NT2/D1 (cell line): ENCODE results near the gene FAM53B.

ENCODE experiments used
- DNase-seq: peaks from one replicate; pipeline ENCODE4 v3.0.0-alpha.2; 2011; ENCODE audit warnings: low read depth, low spot score
- H3K27me3 ChIP-seq: 2 replicates; pipeline ENCODE4 v1.6.0; 2011; ENCODE audit warnings: mild to moderate bottlenecking; ENCODE audit not compliant: insufficient read length, insufficient read depth
- H3K36me3 ChIP-seq: 2 replicates; pipeline ENCODE4 v1.6.1; 2011; ENCODE audit warnings: mild to moderate bottlenecking, low read length, mixed read lengths; ENCODE audit not compliant: insufficient read depth, insufficient read length
- H3K4me1 ChIP-seq: 2 replicates; pipeline ENCODE4 v1.5.1; 2011; ENCODE audit not compliant: insufficient read depth, insufficient read length
- H3K4me3 ChIP-seq: 2 replicates; pipeline ENCODE4 v1.5.1; 2011; ENCODE audit warnings: low read depth; ENCODE audit not compliant: insufficient read length
- H3K9ac ChIP-seq: 2 replicates; pipeline ENCODE4 v1.6.0; 2011; ENCODE audit warnings: low read depth; ENCODE audit not compliant: insufficient read length
- H3K9me3 ChIP-seq: 2 replicates; pipeline ENCODE4 v1.5.1; 2011; ENCODE audit warnings: mild to moderate bottlenecking, low read length; ENCODE audit not compliant: insufficient read depth
- SUZ12 ChIP-seq: IDR thresholded peaks from 2 replicates; pipeline ENCODE4 v1.6.1; 2011; ENCODE audit not compliant: insufficient read length, insufficient read depth; ENCODE audit errors: extremely low read depth
- YY1 ChIP-seq: IDR thresholded peaks from 2 replicates; pipeline ENCODE4 v1.6.1; 2011; ENCODE audit not compliant: insufficient read length, insufficient read depth
- ZNF274 ChIP-seq: IDR thresholded peaks from 2 replicates; pipeline ENCODE4 v1.6.1; 2011; ENCODE audit warnings: mild to moderate bottlenecking, low read depth, low read length

The FAM53B gene

GRCh38 chr10:124609698-124610097 lies 134.5 kb downstream of the FAM53B start:
- Histone ChIP-seq H3K9me3 (no peaks in the 10 kb centered on the region), H3K9ac (no peak overlapping the region), H3K4me1 (peaks cover 5% of the 10 kb centered on the region), H3K27me3 (no peaks in the 10 kb centered on the region), H3K4me3 (no peak overlapping the region), H3K36me3 (no peaks in the 10 kb centered on the region)
- TF ChIP-seq SUZ12 (no peak), ZNF274 (no peak), YY1 (no peak)
- no peak for DNase-seq

GRCh38 chr10:124608093-124608721 lies 136.0 kb downstream of the FAM53B start:
- Histone ChIP-seq H3K4me3 (no peak overlapping the region), H3K4me1 (peaks cover 3% of the 10 kb centered on the region), H3K36me3 (no peaks in the 10 kb centered on the region), H3K27me3 (no peaks in the 10 kb centered on the region), H3K9me3 (no peaks in the 10 kb centered on the region), H3K9ac (no peak overlapping the region)
- no peak for DNase-seq
- TF ChIP-seq SUZ12 (no peak), YY1 (no peak), ZNF274 (no peak)

- no peak for DNase-seq
- H3K9me3 ChIP-seq: no peaks in the 10 kb centered on the region
- no peaks in the 10 kb centered on the region for H3K27me3 ChIP-seq
- peaks cover 5% of the 10 kb centered on the region for H3K4me1 ChIP-seq
- no peak overlapping the region for H3K9ac ChIP-seq
- no peaks in the 10 kb centered on the region for H3K36me3 ChIP-seq
- TF ChIP-seq SUZ12 (no peak), YY1 (no peak)
- no peak overlapping the region for H3K4me3 ChIP-seq
Measured at GRCh38 chr10:124607693-124608092, 136.5 kb downstream of the FAM53B start.

DNA sequence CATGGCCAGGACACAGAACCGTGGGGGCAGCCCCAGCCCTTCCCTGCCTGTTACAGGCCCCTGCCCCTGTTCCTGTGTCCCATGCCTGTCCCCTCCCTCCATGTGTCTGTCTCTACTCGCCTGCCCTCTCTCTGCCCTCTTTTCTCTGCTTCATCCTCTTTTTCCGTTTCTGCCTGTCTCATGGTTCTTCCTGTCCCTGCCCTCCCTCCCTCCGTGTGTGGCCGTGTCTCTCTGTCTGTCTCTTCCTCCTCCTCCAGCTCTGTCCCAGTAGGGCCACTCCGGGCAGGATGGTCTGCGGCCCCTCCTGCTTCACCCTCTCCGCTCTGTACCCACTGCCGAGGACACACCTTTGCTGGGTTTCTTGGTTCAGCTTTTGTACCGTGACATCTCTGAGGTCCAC lies 137.4 kb downstream of the FAM53B start:
- TF ChIP-seq ZNF274 (no peak), YY1 (no peak), SUZ12 (no peak)

GRCh38 chr10:124605856-124606812 lies 138.0 kb downstream of the FAM53B start:
- H3K9ac ChIP-seq: no peak overlapping the region
- H3K27me3 ChIP-seq: no peaks in the 10 kb centered on the region
- no peak for DNase-seq

More for the DNA sequence above, 137.4 kb downstream of the FAM53B start:
- no peak overlapping the region for H3K9ac ChIP-seq
- H3K36me3 ChIP-seq: no peaks in the 10 kb centered on the region
- peaks cover 5% of the 10 kb centered on the region for H3K4me1 ChIP-seq
- H3K4me3 ChIP-seq: no peak overlapping the region
- no peaks in the 10 kb centered on the region for H3K27me3 ChIP-seq
- DNase-seq: no peak
- no peaks in the 10 kb centered on the region for H3K9me3 ChIP-seq

DNA sequence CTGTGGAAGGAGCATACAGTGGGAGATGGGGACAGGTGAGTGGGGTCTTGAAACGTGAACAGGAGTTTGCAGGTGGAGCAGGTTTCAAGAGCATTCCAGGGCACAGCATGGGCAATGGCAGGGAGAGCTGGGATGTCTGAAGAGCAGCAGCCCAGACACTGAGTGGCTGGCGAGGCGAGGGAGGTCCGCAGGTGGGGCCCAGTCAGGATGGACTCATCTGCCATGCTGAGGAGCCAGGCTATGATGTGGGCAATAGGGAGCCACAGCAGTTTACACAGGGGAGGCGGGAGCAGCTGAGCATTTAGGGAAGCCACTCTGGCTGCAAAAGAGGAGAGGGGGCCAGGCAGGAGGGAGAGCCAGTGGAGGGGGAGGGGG lies 138.7 kb downstream of the FAM53B start:
- Histone ChIP-seq H3K9ac (no peak overlapping the region), H3K9me3 (no peaks in the 10 kb centered on the region), H3K4me1 (peaks cover 5% of the 10 kb centered on the region), H3K27me3 (no peaks in the 10 kb centered on the region), H3K36me3 (no peaks in the 10 kb centered on the region), H3K4me3 (no peak overlapping the region)
- TF ChIP-seq SUZ12 (no peak), ZNF274 (no peak), YY1 (no peak)
- DNase-seq: no peak

More at GRCh38 chr10:124605856-124606812, 138.0 kb downstream of the FAM53B start:
- H3K9me3 ChIP-seq: no peaks in the 10 kb centered on the region
- TF ChIP-seq SUZ12 (no peak), YY1 (no peak), ZNF274 (no peak)
- no peak overlapping the region for H3K4me3 ChIP-seq
- H3K4me1 ChIP-seq: peaks cover 5% of the 10 kb centered on the region
- H3K36me3 ChIP-seq: no peaks in the 10 kb centered on the region

DNA sequence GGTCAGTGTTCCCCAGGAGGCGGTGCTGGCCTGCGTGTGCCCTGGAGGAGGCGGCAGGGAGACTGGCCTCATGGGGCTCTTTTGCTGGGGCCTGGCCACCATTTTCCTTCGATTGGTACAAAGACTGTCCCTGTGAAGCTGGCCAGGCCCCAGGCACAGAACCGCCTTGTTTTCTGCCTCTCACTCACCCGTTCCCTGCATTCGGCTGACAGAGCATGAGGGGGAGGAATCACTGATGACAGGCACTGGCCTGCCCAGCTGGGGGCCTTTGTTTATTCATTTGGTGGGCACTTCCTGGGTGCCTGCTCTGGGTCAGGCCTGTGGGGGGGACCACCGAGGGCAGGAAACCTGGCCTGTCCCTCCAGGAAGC lies 139.2 kb downstream of the FAM53B start:
- TF ChIP-seq ZNF274 (no peak), SUZ12 (no peak), YY1 (no peak)

More for the DNA sequence above, 139.2 kb downstream of the FAM53B start:
- DNase-seq: no peak
- H3K4me3 ChIP-seq: no peak overlapping the region
- no peak overlapping the region for H3K9ac ChIP-seq
- no peaks in the 10 kb centered on the region for H3K9me3 ChIP-seq
- no peaks in the 10 kb centered on the region for H3K36me3 ChIP-seq
- no peaks in the 10 kb centered on the region for H3K27me3 ChIP-seq
- peaks cover 5% of the 10 kb centered on the region for H3K4me1 ChIP-seq
